GM12874 (cell line): ENCODE measurements around the gene CPNE2.

ENCODE experiments used
- TF ChIP-seq, protein P1 (sequence below): IDR thresholded peaks from 2 replicates; pipeline ENCODE4 v1.5.1; 2011; ENCODE audit warnings: low read depth, mild to moderate bottlenecking, control low read depth, low read length, moderate library complexity; ENCODE audit not compliant: insufficient read depth

The CPNE2 gene

DNA sequence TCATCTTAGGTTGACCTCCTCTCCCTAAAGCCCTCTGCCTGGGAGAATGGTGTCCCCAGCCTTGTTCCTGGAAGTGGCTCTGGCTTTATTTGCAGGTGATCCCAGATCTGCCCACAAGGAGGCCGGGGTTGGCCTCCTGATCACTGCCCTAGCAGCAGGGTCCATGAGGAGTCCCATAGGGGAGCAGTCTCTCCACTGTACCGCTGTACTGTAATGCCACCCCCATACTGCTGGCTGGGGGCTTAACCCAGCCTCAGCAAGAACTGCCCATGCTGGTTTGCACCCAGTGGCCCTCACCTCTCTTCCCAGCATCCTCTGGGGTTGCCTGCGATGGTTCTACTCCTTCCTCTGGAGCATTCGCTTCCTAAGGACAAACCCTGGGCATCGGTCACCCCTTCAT is 54.4 kb downstream of the CPNE2 start:
- TF ChIP-seq, protein P1, sequence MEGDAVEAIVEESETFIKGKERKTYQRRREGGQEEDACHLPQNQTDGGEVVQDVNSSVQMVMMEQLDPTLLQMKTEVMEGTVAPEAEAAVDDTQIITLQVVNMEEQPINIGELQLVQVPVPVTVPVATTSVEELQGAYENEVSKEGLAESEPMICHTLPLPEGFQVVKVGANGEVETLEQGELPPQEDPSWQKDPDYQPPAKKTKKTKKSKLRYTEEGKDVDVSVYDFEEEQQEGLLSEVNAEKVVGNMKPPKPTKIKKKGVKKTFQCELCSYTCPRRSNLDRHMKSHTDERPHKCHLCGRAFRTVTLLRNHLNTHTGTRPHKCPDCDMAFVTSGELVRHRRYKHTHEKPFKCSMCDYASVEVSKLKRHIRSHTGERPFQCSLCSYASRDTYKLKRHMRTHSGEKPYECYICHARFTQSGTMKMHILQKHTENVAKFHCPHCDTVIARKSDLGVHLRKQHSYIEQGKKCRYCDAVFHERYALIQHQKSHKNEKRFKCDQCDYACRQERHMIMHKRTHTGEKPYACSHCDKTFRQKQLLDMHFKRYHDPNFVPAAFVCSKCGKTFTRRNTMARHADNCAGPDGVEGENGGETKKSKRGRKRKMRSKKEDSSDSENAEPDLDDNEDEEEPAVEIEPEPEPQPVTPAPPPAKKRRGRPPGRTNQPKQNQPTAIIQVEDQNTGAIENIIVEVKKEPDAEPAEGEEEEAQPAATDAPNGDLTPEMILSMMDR = peak; percentile 25; the same call in 1 of the 2 replicates

DNA sequence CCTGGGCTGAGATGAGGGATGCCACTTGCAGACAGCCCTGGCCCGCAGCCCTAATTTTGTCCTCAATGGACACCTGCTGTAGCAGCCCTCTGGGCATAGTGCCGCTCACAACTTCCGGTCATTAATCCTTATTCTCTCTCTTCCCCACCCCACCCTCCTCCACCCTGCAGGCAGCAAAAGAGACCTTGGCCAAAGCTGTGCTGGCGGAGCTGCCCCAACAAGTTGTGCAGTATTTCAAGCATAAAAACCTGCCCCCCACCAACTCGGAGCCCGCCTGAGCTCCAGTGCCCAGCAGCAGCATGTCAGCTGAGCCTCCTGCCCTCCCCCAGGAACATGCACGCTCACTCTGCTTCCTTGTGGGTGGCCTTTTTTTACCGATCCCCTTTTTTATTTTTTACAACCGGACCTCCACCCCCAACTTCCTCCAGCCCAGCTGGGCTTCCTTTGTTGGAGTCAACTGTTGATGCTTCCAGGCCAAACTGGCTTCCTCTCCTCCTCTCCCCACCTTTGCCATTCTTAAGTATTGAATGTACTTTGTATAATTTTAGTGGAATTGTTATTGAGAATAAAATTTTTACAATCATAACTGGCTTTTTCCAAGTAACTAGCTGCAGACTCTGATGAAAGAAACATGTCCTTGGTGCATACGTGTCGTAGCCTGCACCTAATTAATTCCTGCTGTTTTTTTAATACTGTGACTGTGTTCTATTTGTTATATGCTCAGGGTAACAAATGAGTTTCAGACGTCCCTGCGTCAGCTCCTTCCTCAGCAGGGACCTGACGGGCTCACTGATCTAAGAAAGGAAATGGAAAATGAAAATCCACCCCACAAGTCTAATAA is 55.2 kb downstream of the CPNE2 start:
- TF ChIP-seq, protein P1 = no peak

DNA sequence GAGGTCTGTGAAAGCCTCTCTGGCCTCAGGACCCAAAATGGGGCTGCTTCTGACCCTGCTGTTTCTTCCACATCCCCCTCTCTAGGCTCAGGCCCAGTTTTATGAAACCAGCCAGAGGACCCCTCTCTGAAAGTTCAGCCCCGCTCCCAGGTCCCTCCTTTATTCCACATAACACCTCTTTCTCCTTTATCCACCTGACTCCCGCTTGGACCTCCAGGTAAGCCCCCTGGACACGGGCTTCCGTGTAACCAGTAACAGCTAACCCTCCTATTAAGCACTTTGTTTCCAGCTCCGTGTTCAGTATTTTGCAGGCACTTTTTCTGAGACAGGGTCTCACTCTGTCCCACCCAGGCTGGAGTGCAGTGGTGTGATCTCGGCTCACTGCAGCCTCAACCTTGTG is 56.1 kb downstream of the CPNE2 start:
- TF ChIP-seq, protein P1 = no peak

DNA sequence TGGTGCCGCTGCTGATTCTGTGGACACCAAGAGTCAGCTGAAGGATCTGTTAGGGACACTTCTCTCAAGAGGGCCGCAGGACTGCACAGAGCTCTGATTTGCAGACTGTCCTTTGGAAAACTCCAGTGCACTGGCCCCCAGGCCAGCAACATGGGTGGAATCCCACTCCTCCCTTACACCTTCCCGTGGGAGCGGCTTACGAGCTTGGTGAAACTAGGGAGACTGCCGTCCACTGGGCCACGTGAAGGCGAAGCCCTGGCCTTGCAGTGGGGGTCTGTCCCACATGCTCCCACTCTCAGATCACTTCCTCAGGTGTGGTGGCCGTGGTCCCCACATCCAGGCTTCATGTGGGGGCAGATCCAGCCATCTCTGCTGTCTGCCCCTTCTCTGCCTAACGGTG is 57.0 kb downstream of the CPNE2 start:
- TF ChIP-seq, protein P1 = no peak

DNA sequence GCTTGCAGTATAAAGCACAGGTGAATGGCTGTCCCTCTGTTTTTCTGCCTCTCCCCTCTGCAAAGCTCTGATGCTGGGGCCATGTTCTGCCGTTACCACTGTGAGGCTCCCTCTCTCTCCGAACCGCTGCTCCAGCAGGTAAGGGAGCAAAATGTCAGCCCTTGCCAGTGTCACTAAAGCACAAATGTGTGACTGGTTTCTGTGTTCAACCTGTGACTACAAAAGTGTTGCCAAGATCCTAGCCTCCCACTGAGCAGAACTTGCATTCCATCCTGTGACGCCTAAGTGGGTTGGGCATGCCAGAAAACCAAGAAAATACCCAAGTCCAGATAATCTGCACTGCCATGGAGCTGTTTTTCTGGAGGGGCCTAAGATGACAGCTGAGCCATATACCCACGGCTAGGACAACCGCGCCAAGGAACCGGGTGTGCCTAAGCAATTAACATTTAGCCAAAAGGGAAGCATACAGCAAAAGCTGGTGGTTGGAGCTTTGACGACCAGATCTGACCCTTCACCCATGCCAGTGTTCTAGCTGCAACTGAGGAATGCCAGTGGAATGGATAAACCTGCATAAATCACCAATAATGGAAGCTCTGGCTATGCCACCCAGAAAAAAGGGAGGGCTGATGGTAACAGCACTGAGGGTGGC is 58.4 kb downstream of the CPNE2 start:
- TF ChIP-seq, protein P1 = no peak

DNA sequence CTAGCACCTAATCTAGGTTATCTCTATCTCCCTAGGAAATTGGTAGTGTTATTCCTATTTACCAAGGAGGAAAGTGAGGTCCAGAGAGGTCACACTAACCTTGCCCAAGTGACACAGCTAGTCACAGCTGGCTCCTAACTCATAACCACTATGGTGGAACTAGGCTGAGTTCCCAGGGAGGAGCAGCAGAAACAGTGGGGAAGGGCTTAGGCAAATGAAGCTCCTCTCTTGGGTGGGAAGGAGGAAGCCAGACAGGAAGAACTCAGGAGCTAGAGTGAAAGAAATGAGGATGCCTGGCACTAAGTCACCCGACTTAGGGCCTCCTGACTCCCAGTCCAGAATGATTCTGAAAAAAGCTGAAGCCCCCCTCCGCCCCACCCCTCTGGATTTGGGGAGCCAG is 59.0 kb downstream of the CPNE2 start:
- TF ChIP-seq, protein P1 = no peak
